GM12878 (cell line): Measurements from ENCODE around the gene PREX1. TPM values are rescaled to one million over a fixed set of nuclear protein-coding genes. Genes with fewer than 3 reads are reported as not detected.

Source experiments
- ASH2L ChIP-seq: fragments of 300-600, 200-600 bp; sonication (generic); IDR thresholded peaks from 2 replicates; pipeline ENCODE4 v1.6.1; 2017; ENCODE audit warnings: low read depth, mild to moderate bottlenecking, borderline replicate concordance
- BMI1 ChIP-seq: fragments of 450-650 bp; IDR thresholded peaks from 2 replicates; pipeline ENCODE4 v1.6.1; 2016; ENCODE audit warnings: mild to moderate bottlenecking, moderate library complexity, borderline replicate concordance
- BRCA1 ChIP-seq: IDR thresholded peaks from 2 replicates; pipeline ENCODE4 v1.6.1; 2011; ENCODE audit warnings: low read depth, low read length, improper control_type of control experiment
- CBFB ChIP-seq: IDR thresholded peaks from 2 replicates; pipeline ENCODE4 v1.6.1; 2016; ENCODE audit warnings: antibody characterized with exemption, low read depth
- E4F1 ChIP-seq: fragments of 450-650 bp; IDR thresholded peaks from 2 replicates; pipeline ENCODE4 v1.6.1; 2018; ENCODE audit warnings: borderline replicate concordance, mild to moderate bottlenecking; ENCODE audit not compliant: partially characterized antibody
- EP300 ChIP-seq, 2 experiments: fragments of 150-350 bp in 1 of 2; IDR thresholded peaks; 2 replicates each; pipeline ENCODE4 v1.6.1; 2011 to 2012; ENCODE audit warnings: low read depth in 2 of 2, low read length in 2 of 2, borderline replicate concordance in 1 of 2, improper control_type of control experiment in 1 of 2, inconsistent platforms in 1 of 2; ENCODE audit not compliant: control insufficient read depth in 1 of 2
- ETV6 ChIP-seq, 2 experiments: fragments of 450-650 bp in 1 of 2; IDR thresholded peaks in 1 of 2; conservative IDR thresholded peaks in 1 of 2; 2 replicates each; pipeline ENCODE4 v1.6.1; 2014; ENCODE audit warnings: antibody characterized with exemption in 1 of 2, borderline replicate concordance in 1 of 2, low read depth in 1 of 2, mild to moderate bottlenecking in 1 of 2, moderate library complexity in 1 of 2
- MAX ChIP-seq: IDR thresholded peaks from 2 replicates; pipeline ENCODE4 v1.6.1; 2012; ENCODE audit warnings: low read depth, low read length, improper control_type of control experiment
- MEF2A ChIP-seq: IDR thresholded peaks from 2 replicates; pipeline ENCODE4 v1.6.1; 2011; ENCODE audit warnings: low read depth, mild to moderate bottlenecking, low read length, moderate library complexity; ENCODE audit not compliant: insufficient read depth
- MEF2B ChIP-seq: fragments of 450-650 bp; IDR thresholded peaks from 2 replicates; pipeline ENCODE4 v1.6.1; 2018; ENCODE audit warnings: mild to moderate bottlenecking, moderate library complexity; ENCODE audit not compliant: partially characterized antibody, poor library complexity, severe bottlenecking
- MYC ChIP-seq: IDR thresholded peaks from 2 replicates; pipeline ENCODE4 v1.6.1; 2011; ENCODE audit warnings: mild to moderate bottlenecking, low read length, moderate library complexity, inconsistent platforms; ENCODE audit not compliant: insufficient read depth, insufficient replicate concordance, insufficient read length, severe bottlenecking
- NFYA ChIP-seq: IDR thresholded peaks from 2 replicates; pipeline ENCODE4 v1.6.1; 2011; ENCODE audit warnings: low read depth, mild to moderate bottlenecking, low read length, improper control_type of control experiment, borderline replicate concordance
- POU2F2 ChIP-seq: IDR thresholded peaks from 3 replicates; pipeline ENCODE4 v1.6.1; 2011; ENCODE audit warnings: low read depth, mild to moderate bottlenecking, low read length, borderline replicate concordance
- RAD21 ChIP-seq: IDR thresholded peaks from 2 replicates; pipeline ENCODE4 v1.6.1; 2011; ENCODE audit warnings: mild to moderate bottlenecking, low read depth, low read length, moderate library complexity; ENCODE audit not compliant: insufficient read depth
- SIX5 ChIP-seq: IDR thresholded peaks from 2 replicates; pipeline ENCODE4 v1.6.1; 2011; ENCODE audit warnings: mild to moderate bottlenecking, low read depth, low read length, moderate library complexity; ENCODE audit not compliant: severe bottlenecking
- SKIL ChIP-seq: fragments of 450-650 bp; IDR thresholded peaks from 2 replicates; pipeline ENCODE4 v1.6.1; 2017; ENCODE audit warnings: mild to moderate bottlenecking, low read depth, inconsistent platforms; ENCODE audit not compliant: poor library complexity, severe bottlenecking
- STAT3 ChIP-seq: IDR thresholded peaks from 2 replicates; pipeline ENCODE4 v1.6.1; 2011; ENCODE audit warnings: low read depth, low read length, improper control_type of control experiment
- TBL1XR1 ChIP-seq: IDR thresholded peaks from 2 replicates; pipeline ENCODE4 v1.6.1; 2012; ENCODE audit warnings: low read depth, low read length, improper control_type of control experiment
- TCF12 ChIP-seq: IDR thresholded peaks from 2 replicates; pipeline ENCODE4 v1.6.1; 2011; ENCODE audit warnings: low read depth, mild to moderate bottlenecking, low read length
- TCF3 ChIP-seq: IDR thresholded peaks from 2 replicates; pipeline ENCODE4 v1.6.1; 2012; ENCODE audit warnings: low read depth, mild to moderate bottlenecking, low read length, borderline replicate concordance; ENCODE audit not compliant: insufficient read depth
- USF1 ChIP-seq: IDR thresholded peaks from 2 replicates; pipeline ENCODE4 v1.6.1; 2011; ENCODE audit warnings: borderline replicate concordance, low read depth, mild to moderate bottlenecking, moderate library complexity, mixed read lengths, low read length; ENCODE audit not compliant: insufficient read depth; ENCODE audit errors: extremely low read length
- USF2 ChIP-seq: IDR thresholded peaks from 2 replicates; pipeline ENCODE4 v1.6.1; 2011; ENCODE audit warnings: low read depth, low read length, improper control_type of control experiment, borderline replicate concordance
- ZNF384 ChIP-seq: IDR thresholded peaks from 2 replicates; pipeline ENCODE4 v1.6.1; 2012; ENCODE audit warnings: low read depth, mild to moderate bottlenecking, low read length, improper control_type of control experiment, borderline replicate concordance
- polyA plus RNA-seq, 11 experiments: library from polyadenylated mRNA; depleted of rRNA in 4 of 11; unstranded in 6 of 11; stranded (reverse) in 5 of 11; fragments of >200 nt; fragmentation: Nextera tagmentation in 4 of 11; fragmentation: Illumina TruSeq in 1 of 11; extraction: Ambion mirVana in 4 of 11; extraction: Trizol in 1 of 11; gene quantifications; 1 replicate in 1 of 11; 2 replicates in 10 of 11; pipeline versions ENCODE4 v1.2.1 to v1.2.3, GENCODE V29; 2011 to 2016; ENCODE audit warnings: inconsistent platforms in 2 of 11, missing spikeins in 2 of 11, low read depth in 1 of 11
- total RNA-seq, 4 experiments: library from RNA; depleted of rRNA in 3 of 4; stranded (reverse); fragments of >200 nt in 3 of 4; fragmentation: Illumina TruSeq in 1 of 4; extraction: Trizol in 1 of 4; gene quantifications; 2 replicates each; pipeline versions ENCODE4 v1.2.1 to v1.2.3, GENCODE V29; 2013 to 2021

PREX1 gene
- total and polyA plus RNA-seq, 10 of the 15 experiments (the other 5 are each of a cell fraction or from before 2014, with no cell fraction given): 2.6 to 114 (median 38.9) TPM

GRCh38 chr20:48740712-48741111 lies 87.1 kb downstream of the PREX1 start (continued):
- TF ChIP-seq TBL1XR1: peak; percentile 88
- TF ChIP-seq USF1: no peak
- peak; percentile 85 for TF ChIP-seq ZNF384
- peak; percentile 88 for TF ChIP-seq MEF2B
- TF ChIP-seq E4F1: no peak
- 0 out of 3 replicates have a peak, but pooled peaks have one; percentile 14 for TF ChIP-seq POU2F2
- no peak for TF ChIP-seq MYC
- peak; percentile 99 for TF ChIP-seq MEF2A
- peak; percentile 57; the same call in 1 of the 2 replicates for TF ChIP-seq CBFB
- TF ChIP-seq ETV6 (conservative IDR thresholded peaks at IDR 0.05 in 1 of 2, IDR thresholded peaks at IDR 0.05 in 1 of 2; ENCODE audit: borderline replicate concordance in 1 of 2, low read depth in 1 of 2): no peak
- TF ChIP-seq EP300 (IDR thresholded peaks at IDR 0.05; ENCODE audit: borderline replicate concordance in 1 of 2, control insufficient read depth in 1 of 2, low read depth in 2 of 2, low read length in 2 of 2): peak; percentile 11 to 25; a peak in 1 of 4 replicates
- TF ChIP-seq BMI1: no peak
- no peak for TF ChIP-seq RAD21
- TF ChIP-seq SKIL: peak; percentile 65
- no peak for TF ChIP-seq USF2
- TF ChIP-seq SIX5: no peak
- TF ChIP-seq ASH2L: no peak
- TF ChIP-seq STAT3: no peak
- no peak for TF ChIP-seq TCF3
- no peak for TF ChIP-seq TCF12
- no peak for TF ChIP-seq NFYA
- TF ChIP-seq BRCA1: no peak
- no peak for TF ChIP-seq MAX
